ENCODE measurements around the gene DLK1. TPM values are rescaled to one million over a fixed set of nuclear protein-coding genes. Genes with fewer than 3 reads are reported as not detected.

The DLK1 gene
- polyA plus RNA-seq, 2 of the 4 experiments (the other 2 are of a cell fraction), result 0.06 TPM; not detected in 1

DNA sequence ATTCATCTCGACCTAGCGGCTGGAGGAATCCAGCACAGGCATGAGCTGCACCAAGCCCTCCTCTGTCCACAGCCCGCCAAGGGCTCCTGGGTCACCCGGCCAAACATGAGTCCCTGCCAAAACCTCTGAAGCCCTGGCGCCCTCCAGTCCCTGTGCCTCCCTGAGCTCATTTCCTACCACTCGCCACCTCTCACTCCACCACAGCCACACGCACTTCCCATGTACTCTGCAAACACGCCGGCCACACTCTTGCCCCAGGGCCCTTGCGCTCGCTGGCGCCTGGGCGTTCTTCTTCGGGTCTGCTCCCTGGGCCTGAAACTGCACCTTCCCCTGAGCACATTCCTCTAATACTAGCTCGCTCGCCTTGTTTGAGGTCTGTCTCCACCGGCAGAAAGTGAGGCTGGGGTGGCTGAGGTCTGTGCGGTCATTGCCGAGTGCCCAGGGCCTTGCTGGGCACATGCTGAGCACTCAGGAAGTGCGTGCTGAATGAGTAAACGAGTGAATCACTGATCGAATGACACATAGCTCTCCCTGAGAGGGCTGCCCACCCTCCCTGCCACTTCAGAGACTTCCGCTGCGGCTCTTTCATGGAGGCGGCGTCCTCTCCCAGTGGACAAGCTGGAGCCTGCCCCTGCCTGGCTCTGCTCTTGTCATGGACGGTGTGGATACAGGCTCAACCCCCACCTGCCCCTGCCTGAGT is 33.7 kb upstream of the DLK1 start (continued):
- TF ChIP-seq MAFK (IDR thresholded peaks at IDR 0.05; ENCODE audit: partially characterized antibody) (no peak), EHF (CRISPR knock-in tag; IDR thresholded peaks at IDR 0.05) (0 out of 2 replicates have a peak, but pooled peaks have one; percentile 37), RAD21 (conservative IDR thresholded peaks at IDR 0.05 in 1 of 2, IDR thresholded peaks at IDR 0.05 in 1 of 2) (no peak), RNF2 (IDR thresholded peaks at IDR 0.05; ENCODE audit: borderline replicate concordance, low read depth) (no peak), HEYL (CRISPR knock-in tag; IDR thresholded peaks at IDR 0.05) (no peak), ZFP36 (IDR thresholded peaks at IDR 0.05; ENCODE audit: borderline replicate concordance, partially characterized antibody) (no peak), CEBPB (IDR thresholded peaks at IDR 0.05) (no peak), NPAS2 (CRISPR knock-in tag; IDR thresholded peaks at IDR 0.05; ENCODE audit: borderline replicate concordance) (no peak), CBX8 (IDR thresholded peaks at IDR 0.05) (no peak)
- TF ChIP-seq, protein P1, sequence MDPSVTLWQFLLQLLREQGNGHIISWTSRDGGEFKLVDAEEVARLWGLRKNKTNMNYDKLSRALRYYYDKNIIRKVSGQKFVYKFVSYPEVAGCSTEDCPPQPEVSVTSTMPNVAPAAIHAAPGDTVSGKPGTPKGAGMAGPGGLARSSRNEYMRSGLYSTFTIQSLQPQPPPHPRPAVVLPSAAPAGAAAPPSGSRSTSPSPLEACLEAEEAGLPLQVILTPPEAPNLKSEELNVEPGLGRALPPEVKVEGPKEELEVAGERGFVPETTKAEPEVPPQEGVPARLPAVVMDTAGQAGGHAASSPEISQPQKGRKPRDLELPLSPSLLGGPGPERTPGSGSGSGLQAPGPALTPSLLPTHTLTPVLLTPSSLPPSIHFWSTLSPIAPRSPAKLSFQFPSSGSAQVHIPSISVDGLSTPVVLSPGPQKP (IDR thresholded peaks at IDR 0.05; ENCODE audit: low read depth, low read length), result no peak

DNA sequence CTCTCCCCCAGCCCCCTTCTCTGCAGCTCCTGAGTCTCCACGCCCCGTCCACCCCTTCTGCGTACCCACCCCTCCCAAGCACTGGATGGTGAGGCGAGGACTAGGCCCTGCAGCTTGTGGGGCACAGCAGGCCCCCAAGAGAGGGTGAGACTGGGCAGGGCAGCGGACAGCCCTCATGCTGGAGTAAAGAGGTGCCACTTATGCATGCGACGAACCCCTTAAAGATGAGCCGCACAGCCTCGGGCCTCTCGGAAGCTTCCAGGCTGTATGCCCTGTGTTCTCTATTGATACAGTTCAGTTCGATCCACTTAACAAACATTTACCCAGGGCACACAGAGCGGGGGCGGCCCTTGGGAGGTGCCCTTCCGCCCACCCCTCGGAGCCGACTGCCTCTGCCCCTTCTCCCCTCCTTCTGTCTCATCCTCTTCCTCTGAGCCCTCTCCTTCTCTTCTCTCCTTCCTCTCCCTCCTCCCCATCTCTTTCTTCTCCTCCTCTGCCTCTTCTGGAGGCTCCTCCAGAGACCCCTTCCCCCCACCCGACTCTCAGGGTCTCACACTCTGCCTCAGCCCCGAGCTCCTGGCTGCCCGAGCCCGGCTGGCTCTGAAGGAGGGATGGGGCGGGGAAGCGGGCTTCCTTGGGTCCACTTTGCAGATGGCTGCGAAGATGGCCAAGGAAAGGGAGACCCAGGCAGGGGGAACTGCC is 32.7 kb upstream of the DLK1 start:
- Histone ChIP-seq H3K27ac (peak overlapping the region; percentile 86 to 96), H3K4me3 (no peak overlapping the region), H3K9me3 (no peaks in the 10 kb centered on the region), H3K4me2 (peak overlapping the region; percentile 74), H3K4me1 (peaks cover 27% of the 10 kb centered on the region)
- ATAC-seq, result no peak
- WGBS (ENCODE audit: missing lambda C conversion rate), result 88% methylated on average over 13 of the region's 23 CpGs
- DNase-seq (ENCODE audit: low read depth in 1 of 2, low spot score in 1 of 2), result no peak
- ChIA-PET CTCF (interaction anchor here (0.7 to 3.0 kb wide), 3 partner anchors 31 to 37 kb away, joined by 3 to 11 read pairs (median 5); no protein-coding TSS in a partner anchor), POLR2A (interaction anchor here (0.8 kb wide), 1 partner anchor 133 kb away, joined by 4 read pairs; no protein-coding TSS in a partner anchor)
- TF ChIP-seq NFE2L2 (conservative IDR thresholded peaks at IDR 0.05; ENCODE audit: low read length) (no peak), SREBF2 (IDR thresholded peaks at IDR 0.05) (no peak), KDM5A (IDR thresholded peaks at IDR 0.05) (no peak), MYC (IDR thresholded peaks at IDR 0.05; ENCODE audit: borderline replicate concordance, low read length) (no peak), POLR2A (IDR thresholded peaks at IDR 0.05; ENCODE audit: low read length) (no peak), MAZ (IDR thresholded peaks at IDR 0.05; ENCODE audit: borderline replicate concordance, low read depth, low read length) (no peak), HEYL (CRISPR knock-in tag; IDR thresholded peaks at IDR 0.05) (no peak), MAFK (IDR thresholded peaks at IDR 0.05; ENCODE audit: partially characterized antibody) (no peak), CHD4 (IDR thresholded peaks at IDR 0.05; ENCODE audit: borderline replicate concordance) (no peak), POLR2AphosphoS2 (conservative IDR thresholded peaks at IDR 0.05; ENCODE audit: low read length) (no peak), ZSCAN20 (CRISPR knock-in tag; IDR thresholded peaks at IDR 0.05) (no peak), EHMT2 (IDR thresholded peaks at IDR 0.05; ENCODE audit: low read depth) (no peak), TFCP2L1 (CRISPR knock-in tag; IDR thresholded peaks at IDR 0.05) (no peak)
- TF ChIP-seq, protein P2, sequence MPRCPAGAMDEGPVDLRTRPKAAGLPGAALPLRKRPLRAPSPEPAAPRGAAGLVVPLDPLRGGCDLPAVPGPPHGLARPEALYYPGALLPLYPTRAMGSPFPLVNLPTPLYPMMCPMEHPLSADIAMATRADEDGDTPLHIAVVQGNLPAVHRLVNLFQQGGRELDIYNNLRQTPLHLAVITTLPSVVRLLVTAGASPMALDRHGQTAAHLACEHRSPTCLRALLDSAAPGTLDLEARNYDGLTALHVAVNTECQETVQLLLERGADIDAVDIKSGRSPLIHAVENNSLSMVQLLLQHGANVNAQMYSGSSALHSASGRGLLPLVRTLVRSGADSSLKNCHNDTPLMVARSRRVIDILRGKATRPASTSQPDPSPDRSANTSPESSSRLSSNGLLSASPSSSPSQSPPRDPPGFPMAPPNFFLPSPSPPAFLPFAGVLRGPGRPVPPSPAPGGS (IDR thresholded peaks at IDR 0.05), result no peak
- TF ChIP-seq, protein P3, sequence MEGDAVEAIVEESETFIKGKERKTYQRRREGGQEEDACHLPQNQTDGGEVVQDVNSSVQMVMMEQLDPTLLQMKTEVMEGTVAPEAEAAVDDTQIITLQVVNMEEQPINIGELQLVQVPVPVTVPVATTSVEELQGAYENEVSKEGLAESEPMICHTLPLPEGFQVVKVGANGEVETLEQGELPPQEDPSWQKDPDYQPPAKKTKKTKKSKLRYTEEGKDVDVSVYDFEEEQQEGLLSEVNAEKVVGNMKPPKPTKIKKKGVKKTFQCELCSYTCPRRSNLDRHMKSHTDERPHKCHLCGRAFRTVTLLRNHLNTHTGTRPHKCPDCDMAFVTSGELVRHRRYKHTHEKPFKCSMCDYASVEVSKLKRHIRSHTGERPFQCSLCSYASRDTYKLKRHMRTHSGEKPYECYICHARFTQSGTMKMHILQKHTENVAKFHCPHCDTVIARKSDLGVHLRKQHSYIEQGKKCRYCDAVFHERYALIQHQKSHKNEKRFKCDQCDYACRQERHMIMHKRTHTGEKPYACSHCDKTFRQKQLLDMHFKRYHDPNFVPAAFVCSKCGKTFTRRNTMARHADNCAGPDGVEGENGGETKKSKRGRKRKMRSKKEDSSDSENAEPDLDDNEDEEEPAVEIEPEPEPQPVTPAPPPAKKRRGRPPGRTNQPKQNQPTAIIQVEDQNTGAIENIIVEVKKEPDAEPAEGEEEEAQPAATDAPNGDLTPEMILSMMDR (IDR thresholded peaks at IDR 0.05), result no peak
- TF ChIP-seq, protein P4, sequence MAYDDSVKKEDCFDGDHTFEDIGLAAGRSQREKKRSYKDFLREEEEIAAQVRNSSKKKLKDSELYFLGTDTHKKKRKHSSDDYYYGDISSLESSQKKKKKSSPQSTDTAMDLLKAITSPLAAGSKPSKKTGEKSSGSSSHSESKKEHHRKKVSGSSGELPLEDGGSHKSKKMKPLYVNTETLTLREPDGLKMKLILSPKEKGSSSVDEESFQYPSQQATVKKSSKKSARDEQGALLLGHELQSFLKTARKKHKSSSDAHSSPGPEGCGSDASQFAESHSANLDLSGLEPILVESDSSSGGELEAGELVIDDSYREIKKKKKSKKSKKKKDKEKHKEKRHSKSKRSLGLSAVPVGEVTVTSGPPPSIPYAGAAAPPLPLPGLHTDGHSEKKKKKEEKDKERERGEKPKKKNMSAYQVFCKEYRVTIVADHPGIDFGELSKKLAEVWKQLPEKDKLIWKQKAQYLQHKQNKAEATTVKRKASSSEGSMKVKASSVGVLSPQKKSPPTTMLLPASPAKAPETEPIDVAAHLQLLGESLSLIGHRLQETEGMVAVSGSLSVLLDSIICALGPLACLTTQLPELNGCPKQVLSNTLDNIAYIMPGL (CRISPR knock-in tag; IDR thresholded peaks at IDR 0.05; ENCODE audit: borderline replicate concordance), result no peak
- no peak for FAIRE-seq

Measured in A549 (cell line).